Measurements from ENCODE around the gene CENPO.

The CENPO gene

DNA sequence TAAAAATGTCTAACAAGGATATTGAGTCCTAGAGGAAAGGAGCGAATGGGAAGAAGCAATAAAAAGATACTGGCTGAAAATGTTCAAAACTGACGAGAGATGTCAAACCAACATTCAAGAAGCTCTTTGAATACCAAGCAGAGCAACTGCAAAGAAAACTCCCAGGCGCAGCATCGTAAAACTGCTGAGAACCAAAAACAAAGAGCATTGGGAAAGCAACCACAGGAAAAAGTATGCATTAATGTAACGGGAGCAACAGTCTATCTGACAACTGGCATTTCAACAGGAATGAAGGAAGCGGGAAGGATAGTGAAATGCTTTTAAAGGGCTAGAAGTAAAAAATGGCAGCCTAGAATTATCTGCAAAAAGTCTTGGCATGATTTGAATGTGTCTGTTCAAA lies 73.7 kb downstream of the CENPO start:
- DNase-seq: no peak

DNA sequence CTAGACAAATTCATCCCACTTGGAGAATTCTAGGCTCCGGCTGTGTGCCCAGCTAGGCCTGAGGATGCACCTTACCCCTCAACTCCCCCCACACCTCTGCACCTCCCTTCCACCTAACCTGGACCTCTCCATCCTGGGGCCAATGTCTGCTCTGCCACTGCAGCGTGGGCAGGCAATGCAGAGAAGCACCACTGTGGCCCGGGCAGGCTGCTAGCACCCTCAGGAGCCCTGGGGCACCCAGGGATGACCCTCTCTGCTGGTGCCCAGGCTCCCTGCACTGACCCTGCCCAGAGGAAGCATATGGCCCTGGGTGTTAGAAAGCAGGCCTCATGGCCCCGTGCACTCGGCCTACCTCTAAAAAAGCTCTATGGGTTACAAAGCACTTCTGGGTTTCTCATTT lies 77.2 kb downstream of the CENPO start:
- DNase-seq: no peak

DNA sequence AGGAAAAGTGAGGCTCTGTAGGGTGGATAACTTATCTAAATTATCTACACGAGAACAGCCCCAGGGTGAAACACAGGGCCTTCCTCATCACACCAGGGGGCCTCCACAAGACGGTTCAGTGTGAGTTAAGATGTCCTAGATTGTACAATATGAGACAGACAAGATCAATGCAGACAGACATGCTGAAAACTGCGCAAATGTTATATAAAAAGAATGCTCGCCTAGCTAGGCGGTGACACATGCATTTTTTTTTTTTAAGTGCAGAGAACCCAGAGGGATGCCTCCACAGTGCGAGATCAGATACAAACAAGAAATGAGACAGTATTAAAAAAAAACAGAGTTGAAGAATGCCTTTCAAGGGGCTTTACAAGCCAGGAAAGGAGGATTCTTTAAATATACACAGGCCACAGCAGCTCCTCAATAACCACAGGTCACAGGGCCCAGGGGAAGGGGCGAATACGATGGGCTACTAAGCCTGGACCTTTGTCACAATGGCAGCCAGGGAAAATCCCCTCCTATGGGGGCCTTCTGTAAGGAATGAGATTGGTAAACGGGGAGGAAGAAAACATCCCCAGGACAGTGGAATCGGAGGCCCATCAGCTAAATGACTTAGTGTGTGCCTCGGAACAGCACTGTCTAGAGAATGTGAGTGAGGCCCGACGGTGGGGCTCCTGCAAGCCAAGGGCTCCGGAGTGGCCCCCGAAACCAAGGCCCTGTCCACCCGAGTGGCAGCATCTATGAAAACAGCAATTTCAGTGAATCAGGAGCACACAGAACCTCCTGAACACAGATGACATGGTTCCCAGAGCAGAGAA lies 77.9 kb downstream of the CENPO start:
- DNase-seq: no peak

- DNase-seq: no peak
Measured at GRCh38 chr2:24871852-24872333, 78.7 kb downstream of the CENPO start.

Measured in right hindlimb (tissue), 1 donor.